Measurements from ENCODE around the gene HADH.

DNA sequence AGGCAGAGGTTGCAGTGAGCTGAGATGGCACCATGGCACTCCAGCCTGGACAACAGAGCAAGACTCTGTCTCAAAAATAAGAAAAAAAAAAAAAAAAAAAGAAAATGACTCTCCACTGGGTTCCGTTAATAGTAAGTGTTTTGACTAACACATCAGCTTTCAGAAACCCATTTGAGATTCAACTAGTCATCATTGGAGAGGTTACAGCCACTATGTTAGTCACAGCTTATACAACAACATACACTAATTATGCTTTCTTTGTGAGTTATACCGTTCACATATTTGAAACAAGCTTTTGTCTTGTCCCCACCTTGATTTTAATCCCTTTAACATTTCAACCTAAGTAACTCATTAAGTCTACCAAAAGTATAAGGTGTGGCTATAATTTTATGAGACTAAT lies 48.2 kb downstream of the HADH start:
- TF ChIP-seq OVOL2 (CRISPR knock-in tag; IDR thresholded peaks at IDR 0.05; ENCODE audit: borderline replicate concordance) (no peak), JUN (CRISPR knock-in tag; IDR thresholded peaks at IDR 0.05) (no peak), ZNF121 (CRISPR knock-in tag; IDR thresholded peaks at IDR 0.05) (no peak), TEAD4 (CRISPR knock-in tag; IDR thresholded peaks at IDR 0.05) (no peak), ZNF138 (CRISPR knock-in tag; conservative IDR thresholded peaks at IDR 0.05) (no peak)
- TF ChIP-seq, protein P1, sequence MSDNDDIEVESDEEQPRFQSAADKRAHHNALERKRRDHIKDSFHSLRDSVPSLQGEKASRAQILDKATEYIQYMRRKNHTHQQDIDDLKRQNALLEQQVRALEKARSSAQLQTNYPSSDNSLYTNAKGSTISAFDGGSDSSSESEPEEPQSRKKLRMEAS (CRISPR knock-in tag; IDR thresholded peaks at IDR 0.05) = no peak
- TF ChIP-seq, protein P2, sequence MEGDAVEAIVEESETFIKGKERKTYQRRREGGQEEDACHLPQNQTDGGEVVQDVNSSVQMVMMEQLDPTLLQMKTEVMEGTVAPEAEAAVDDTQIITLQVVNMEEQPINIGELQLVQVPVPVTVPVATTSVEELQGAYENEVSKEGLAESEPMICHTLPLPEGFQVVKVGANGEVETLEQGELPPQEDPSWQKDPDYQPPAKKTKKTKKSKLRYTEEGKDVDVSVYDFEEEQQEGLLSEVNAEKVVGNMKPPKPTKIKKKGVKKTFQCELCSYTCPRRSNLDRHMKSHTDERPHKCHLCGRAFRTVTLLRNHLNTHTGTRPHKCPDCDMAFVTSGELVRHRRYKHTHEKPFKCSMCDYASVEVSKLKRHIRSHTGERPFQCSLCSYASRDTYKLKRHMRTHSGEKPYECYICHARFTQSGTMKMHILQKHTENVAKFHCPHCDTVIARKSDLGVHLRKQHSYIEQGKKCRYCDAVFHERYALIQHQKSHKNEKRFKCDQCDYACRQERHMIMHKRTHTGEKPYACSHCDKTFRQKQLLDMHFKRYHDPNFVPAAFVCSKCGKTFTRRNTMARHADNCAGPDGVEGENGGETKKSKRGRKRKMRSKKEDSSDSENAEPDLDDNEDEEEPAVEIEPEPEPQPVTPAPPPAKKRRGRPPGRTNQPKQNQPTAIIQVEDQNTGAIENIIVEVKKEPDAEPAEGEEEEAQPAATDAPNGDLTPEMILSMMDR (IDR thresholded peaks at IDR 0.05) = no peak
- TF ChIP-seq, protein P3, sequence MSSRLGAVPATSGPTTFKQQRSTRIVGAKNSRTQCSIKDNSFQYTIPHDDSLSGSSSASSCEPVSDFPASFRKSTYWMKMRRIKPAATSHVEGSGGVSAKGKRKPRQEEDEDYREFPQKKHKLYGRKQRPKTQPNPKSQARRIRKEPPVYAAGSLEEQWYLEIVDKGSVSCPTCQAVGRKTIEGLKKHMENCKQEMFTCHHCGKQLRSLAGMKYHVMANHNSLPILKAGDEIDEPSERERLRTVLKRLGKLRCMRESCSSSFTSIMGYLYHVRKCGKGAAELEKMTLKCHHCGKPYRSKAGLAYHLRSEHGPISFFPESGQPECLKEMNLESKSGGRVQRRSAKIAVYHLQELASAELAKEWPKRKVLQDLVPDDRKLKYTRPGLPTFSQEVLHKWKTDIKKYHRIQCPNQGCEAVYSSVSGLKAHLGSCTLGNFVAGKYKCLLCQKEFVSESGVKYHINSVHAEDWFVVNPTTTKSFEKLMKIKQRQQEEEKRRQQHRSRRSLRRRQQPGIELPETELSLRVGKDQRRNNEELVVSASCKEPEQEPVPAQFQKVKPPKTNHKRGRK (CRISPR knock-in tag; IDR thresholded peaks at IDR 0.05; ENCODE audit: borderline replicate concordance) = no peak
- TF ChIP-seq, protein P4, sequence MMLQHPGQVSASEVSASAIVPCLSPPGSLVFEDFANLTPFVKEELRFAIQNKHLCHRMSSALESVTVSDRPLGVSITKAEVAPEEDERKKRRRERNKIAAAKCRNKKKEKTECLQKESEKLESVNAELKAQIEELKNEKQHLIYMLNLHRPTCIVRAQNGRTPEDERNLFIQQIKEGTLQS (CRISPR knock-in tag; conservative IDR thresholded peaks at IDR 0.05) = no peak
